OCI-M2 (cell line): ENCODE measurements around the gene SLC9C2.
"Not testable (repeated sequence)": the region's sequence is repeated elsewhere in the genome, so short reads cannot be mapped to it uniquely, and the experiment has no call there.

Experiments used
- DNase-seq: peaks from one replicate; lab custom pipeline; 2025; ENCODE audit not compliant: unreplicated experiment; lab: John Stamatoyannopoulos, UW

SLC9C2 gene

DNA sequence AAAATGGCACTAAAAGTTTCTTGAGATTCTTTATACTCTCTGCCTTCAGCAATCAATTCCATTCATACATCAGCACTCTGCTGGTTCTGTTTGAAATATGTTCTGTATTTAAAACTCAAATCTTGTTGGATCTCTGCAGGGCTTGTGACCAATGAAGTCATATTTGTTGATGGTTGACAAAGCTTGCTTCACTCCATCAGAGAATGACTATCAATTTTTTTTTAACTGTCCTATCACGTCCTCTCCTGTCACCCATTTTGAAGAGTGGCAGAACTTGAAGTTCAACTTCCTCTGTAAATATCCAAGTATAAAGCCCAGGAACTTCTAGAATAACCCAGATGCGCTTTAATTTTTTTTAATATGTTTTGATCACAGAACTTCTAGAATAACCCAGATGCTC, 114.9 kb downstream of the SLC9C2 start:
- DNase-seq, result no peak

DNA sequence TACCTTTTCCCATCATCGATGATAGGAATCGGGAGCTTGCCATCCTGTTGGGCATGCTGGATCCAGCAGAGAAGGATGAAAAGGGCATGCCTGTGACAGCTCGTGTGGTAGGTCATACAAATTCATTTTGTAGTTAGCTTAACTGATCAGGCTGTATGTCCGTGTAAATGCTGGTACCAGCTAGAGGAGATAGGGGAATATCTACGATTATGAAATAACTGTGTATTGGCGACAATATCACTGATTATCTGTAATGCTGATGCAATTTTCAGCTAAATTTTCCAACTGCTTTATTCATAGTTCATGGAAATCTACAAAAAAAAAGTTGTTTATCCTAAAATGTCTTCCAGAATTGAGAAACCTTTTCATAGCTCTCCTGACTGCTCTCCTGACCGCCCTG, 117.5 kb downstream of the SLC9C2 start:
- DNase-seq, result no peak

GRCh38 chr1:173484276-173484675, 118.6 kb downstream of the SLC9C2 start:
- DNase-seq, result no peak

- DNase-seq, result no peak
These were observed 120.2 kb downstream of the SLC9C2 start for GRCh38 chr1:173482683-173483082.

- DNase-seq, result no peak
These were observed 121.6 kb downstream of the SLC9C2 start for GRCh38 chr1:173481195-173481772.

DNA sequence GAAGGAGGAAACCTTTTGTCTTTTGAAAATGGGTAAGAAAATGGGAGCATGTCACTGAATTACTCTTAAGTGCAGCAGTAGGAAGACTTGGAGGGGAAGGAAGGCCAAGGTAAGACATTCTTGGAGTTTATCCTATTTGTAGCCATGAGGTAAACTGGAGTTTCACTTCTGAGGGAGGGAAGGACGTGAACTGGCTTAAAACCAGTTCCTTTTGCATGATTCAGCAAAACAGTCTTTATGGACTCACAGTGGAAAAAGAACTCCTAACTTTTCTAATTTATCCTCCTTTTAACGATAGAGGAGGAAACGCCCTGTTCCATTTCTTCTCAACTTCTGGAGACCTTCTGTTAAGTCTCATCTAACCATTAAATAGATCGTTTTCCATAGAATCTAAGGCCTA, 123.2 kb downstream of the SLC9C2 start:
- DNase-seq, result no peak

DNA sequence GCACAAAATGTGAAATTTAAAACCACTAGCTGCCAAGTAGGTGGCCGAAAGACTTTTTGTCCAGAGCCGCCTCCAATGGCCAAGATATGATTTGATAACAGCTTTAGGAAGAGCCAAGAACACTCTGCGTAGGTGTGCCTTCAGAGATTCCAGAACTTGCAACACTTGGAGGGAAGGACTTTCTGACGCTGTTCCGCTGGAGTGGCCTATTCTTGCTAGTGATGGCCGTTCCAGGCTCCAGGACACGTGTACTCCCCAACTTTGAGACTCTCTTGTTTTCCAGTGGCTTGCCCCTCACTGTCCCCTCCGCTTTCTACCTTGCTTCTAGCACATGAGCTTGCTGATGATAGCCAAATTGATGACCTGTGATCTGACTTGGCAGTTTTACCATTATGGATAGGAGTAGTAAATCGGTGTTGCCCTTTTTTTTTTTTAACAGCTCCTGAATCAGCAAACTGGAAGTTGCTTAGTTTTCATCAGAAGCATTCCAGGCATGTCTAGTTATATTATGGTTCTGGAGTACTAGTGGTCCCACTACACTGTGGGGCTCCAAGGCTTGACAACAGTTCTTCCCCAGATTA, 124.7 kb downstream of the SLC9C2 start:
- no peak for DNase-seq

DNA sequence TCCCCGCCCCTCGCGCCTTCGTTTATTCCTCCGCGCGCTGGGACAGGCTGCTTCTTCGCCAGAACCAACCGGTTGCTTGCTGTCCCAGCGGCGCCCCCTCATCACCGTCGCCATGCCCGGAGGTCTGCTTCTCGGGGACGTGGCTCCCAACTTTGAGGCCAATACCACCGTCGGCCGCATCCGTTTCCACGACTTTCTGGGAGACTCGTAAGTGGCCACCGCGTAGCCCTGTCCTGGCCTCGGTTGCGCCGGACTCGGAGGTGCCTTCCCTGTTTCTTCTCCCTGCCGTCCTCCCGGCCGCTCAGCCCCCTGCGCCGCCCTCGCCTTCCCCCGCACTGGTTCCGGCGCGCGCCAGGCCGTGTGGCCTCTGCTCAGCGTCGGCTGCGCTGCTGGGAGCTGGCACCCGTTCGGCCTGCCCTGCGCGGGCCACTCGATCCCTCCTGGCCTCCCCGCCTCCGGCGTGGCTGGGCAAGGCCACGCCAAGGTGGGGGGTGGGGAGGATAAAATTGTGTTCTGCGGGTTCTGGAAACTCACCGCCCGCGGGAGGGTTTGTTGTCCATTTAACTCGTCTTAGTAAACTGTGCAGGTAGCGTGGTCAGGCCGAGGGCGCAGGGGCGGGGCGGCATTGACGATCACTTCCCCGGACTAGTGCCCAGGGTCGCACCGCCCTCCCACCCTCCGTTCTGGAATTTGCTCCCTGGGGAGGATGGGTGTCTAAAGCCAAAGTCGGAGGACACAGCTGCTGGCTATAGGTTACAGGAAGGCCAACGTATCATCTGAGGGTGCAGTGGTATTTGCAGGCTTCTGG, 125.4 kb downstream of the SLC9C2 start, which contains the start of gene PRDX6:
TSS of gene PRDX6 (plus strand) at position 50 of the 808 bp plus-strand sequence. CDS start at position 113, 63 bp downstream.
- DNase-seq, result no peak

DNA sequence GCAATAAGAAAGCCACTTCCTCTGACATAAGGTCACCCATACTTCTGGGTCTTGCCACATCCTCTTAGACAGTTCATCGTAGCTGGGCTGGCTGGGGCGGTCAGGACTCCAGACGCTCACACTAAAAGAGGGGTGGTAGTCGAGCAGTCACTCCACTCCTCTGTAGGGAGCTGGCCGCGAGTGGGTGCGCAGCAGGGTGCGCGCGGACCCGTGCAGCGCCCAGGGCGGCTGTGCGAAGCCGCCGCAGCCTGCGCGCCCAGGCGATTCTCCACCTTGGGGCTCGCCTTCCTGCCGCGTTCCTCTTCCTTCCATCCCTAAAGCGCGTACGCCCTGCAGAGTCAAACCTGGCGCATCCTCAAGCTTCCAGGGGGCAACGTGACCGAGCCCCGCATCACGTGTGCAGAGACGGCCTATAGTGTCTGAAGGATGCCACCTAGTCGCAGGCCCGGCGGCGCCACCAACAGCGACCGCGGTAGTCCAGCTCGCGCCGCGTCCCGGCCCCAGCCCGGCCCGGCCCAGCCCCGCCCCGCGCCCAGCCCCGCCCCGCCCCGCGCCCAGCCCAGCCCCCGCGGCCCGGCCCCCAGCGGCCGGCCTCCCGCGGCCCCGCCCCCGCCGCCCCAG, 126.1 kb downstream of the SLC9C2 start:
- DNase-seq, result peak; percentile 37

DNA sequence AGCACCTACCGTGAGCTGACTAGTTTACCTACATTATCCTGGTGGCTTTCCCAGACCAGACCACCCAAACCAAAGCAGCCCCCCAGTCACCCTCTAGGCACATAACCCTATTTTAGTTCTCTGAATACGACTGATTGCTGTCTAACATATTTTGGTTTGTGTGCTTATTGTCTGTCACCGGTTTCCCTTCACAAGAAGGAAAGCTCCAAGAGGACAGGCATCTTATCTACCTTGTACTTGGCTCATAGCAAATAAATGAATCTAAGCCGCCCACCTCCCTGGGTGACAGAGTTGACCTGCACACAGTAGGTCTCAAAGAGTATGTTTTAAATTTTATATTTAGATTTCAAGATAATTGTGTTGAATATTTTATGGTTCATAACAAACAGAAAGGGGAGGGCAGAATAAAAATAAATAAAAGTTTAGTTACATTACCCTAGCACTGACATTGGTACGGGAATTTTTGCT, 126.6 kb downstream of the SLC9C2 start:
- no peak for DNase-seq

GRCh38 chr1:173475564-173476196, 127.2 kb downstream of the SLC9C2 start:
- no peak for DNase-seq

DNA sequence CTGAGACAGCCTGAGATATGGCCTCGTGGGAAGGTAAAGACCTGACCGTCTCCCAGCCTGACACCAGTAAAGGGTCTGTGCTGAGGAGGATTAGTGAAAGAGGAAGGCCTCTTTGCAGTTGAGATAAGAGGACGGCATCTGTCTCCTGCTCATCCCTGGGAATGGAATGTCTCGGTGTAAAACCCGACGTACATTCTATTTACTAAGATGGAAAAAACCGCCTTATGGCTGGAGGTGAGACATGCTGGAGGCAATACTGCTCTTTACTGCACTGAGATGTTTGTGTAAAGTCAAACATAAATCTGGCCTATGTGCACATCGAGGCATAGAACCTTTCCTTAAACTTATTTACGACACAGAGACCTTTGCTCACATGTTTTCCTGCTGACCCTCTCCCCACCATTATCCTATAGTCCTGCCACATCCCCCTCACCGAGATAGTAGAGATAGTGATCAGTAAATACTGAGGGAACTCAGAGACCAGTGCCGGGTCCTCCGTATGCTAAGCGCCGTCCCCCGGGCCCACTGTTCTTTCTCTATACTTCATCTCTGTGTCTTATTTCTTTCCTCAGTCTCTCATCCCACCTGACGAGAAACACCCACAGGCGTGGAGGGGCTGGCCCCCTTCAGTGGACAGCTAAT, 128.0 kb downstream of the SLC9C2 start:
- not testable (repeated sequence) for DNase-seq

DNA sequence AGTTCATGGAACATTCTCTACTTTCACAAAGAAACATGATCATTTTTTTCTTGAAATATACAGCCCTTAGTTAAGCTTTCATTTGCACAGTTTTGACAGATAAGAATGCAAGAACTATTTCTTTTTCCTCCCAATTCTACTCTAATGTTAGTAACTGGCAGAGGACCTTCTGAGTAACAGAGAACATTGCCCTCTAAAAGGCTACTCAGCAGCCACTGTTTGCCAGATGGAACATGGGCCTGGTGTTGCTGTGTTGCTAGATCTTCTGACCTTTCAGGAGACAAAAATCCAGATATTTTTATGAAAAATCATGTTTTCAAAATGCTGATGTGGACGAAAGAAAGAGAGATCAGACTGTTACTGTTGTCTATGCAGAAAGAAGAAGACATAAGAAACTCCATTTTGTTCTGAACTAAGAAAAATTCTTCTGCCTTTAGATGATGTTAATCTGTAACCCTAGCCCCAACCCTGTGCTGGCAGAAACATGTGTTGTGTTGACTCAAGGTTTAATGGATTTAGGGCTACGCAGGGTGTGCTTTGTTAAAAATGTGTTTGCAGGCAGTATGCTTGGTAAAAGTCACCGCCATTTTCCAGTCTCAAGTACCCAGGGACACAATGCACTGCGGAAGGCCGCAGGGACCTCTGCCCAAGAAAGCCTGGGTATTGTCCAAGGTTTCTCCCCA, 128.6 kb downstream of the SLC9C2 start:
- DNase-seq, result no peak

DNA sequence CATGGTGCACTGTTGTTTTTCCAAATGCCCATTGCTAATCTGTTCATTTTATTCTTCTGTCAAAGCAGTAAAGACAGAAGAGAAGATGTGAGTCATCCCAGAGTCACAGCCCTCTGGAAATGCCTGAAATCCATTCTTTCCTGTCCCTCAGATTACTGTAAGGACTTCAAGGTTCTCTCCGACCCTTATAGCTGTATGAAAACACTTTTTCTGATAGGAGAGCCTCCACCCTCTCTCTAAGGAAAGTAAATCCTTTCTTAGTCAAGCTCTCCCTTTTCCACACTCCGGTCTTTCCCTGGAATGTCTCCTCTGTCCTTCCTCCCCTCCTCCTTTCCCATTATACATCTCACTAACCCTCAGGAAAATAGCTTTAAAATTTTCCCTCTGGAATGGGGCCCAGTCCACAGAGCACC, 129.3 kb downstream of the SLC9C2 start:
- DNase-seq, result no peak

- no peak for DNase-seq
These were observed 132.3 kb downstream of the SLC9C2 start for GRCh38 chr1:173470608-173471007.

- no peak for DNase-seq
These were observed 133.2 kb downstream of the SLC9C2 start for GRCh38 chr1:173469656-173470055.

DNA sequence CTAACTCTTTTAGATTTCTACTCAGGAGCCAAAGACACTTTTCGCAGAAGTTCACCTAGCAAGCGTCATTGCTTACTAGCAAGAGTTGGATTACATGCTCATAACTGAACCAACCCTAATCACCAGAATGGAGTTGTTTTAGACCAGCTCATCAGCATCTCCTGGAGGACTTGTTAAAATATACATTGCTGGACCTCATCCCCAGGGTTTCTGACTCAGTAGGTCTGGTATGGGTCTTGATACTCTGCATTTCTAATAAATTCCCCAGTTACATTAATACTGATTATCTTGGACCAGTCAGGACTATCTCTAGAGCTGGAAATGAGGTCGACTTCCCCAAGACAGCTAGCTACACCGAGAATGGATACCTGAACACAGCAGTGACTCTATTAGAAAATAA, 135.4 kb downstream of the SLC9C2 start:
- DNase-seq, result no peak

DNA sequence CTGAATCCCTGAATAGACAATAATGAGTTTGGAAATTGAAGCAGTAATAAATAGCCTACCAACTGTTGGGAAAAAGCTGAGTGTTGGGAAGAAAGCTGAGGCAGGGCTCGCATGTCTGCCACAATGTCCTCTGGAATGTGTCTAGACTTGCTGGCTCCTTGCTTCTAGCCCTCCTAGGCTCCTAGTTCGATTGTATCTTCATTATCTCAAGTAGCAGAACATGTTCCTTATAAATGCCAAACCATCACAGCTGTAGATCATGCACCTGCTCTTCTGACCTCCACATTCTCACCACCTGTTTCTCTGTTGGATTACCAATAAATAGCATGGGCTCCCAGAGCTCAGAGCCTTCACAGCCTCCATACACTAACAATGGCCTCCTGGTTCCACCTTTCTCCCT, 138.7 kb downstream of the SLC9C2 start:
- not testable (repeated sequence) for DNase-seq

- DNase-seq, result not testable (repeated sequence)
These were observed 140.2 kb downstream of the SLC9C2 start for GRCh38 chr1:173462666-173463065.

DNA sequence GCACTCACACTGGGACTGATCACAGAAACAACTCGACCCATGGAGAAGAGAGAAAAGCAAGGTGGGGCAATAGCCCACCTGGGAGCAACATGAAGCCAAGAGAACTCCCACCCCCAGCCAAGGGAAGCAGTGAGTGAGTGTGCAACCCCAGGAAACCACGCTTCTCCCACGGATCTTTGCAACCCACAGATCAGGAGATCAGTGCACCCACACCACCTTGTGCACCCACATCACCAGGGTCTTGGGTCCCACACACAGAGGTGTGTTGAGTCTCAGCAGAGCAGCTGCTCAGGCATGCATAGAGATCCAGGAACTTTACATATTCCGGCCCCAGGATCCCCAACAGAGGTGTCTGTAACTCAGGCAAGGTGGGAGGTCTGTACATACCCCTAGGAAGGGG, 143.0 kb downstream of the SLC9C2 start:
- no peak for DNase-seq
